GM12872 (cell line): ENCODE measurements around the gene FAM13C.

ENCODE experiments used
- CTCF ChIP-seq: IDR thresholded peaks from 3 replicates; pipeline ENCODE4 v1.5.1; 2011; ENCODE audit warnings: low read depth, mild to moderate bottlenecking, low read length, moderate library complexity; ENCODE audit not compliant: insufficient read depth

The FAM13C gene

GRCh38 chr10:59289853-59290252 lies 72.5 kb downstream of the FAM13C start:
- no peak for TF ChIP-seq CTCF

GRCh38 chr10:59287587-59288255 lies 74.6 kb downstream of the FAM13C start:
- TF ChIP-seq CTCF = no peak

GRCh38 chr10:59285848-59286247 lies 76.5 kb downstream of the FAM13C start:
- no peak for TF ChIP-seq CTCF

GRCh38 chr10:59285073-59285472 lies 77.3 kb downstream of the FAM13C start:
- TF ChIP-seq CTCF = no peak

- no peak for TF ChIP-seq CTCF
Measured at GRCh38 chr10:59284118-59284975, 78.0 kb downstream of the FAM13C start.

GRCh38 chr10:59283456-59284091 lies 78.8 kb downstream of the FAM13C start:
- no peak for TF ChIP-seq CTCF

GRCh38 chr10:59281861-59282260 lies 80.5 kb downstream of the FAM13C start:
- TF ChIP-seq CTCF = no peak
